Smooth muscle cell (in vitro differentiated cells): ENCODE measurements around the gene ARMC5. TPM values are rescaled to one million over a fixed set of nuclear protein-coding genes. Genes with fewer than 3 reads are reported as not detected.

Source experiments
- DNase-seq: peaks from one replicate; lab custom pipeline; 2025; ENCODE audit not compliant: unreplicated experiment; lab: John Stamatoyannopoulos, UW
- H2AFZ ChIP-seq: fragments of 200-600 bp; sonication (generic); 2 replicates; pipeline ENCODE4 v1.6.0; 2016; ENCODE audit warnings: antibody characterized with exemption, low read depth, mild to moderate bottlenecking
- H3F3A ChIP-seq: fragments of 200-600 bp; sonication (generic); 2 replicates; pipeline ENCODE4 v1.6.0; 2017; ENCODE audit warnings: antibody characterized with exemption, low read depth
- H3K27ac ChIP-seq: fragments of 200-600 bp; sonication (generic); 2 replicates; pipeline ENCODE4 v1.5.1; 2016; ENCODE audit warnings: low read depth, mild to moderate bottlenecking
- H3K27me3 ChIP-seq: fragments of 200-600 bp; sonication (generic); 2 replicates; pipeline ENCODE4 v1.6.1; 2016; ENCODE audit warnings: low read depth, mild to moderate bottlenecking
- H3K36me3 ChIP-seq: fragments of 200-600 bp; sonication (generic); 2 replicates; pipeline ENCODE4 v1.5.1; 2016; ENCODE audit warnings: low read depth
- H3K4me1 ChIP-seq: fragments of 200-600 bp; sonication (generic); 2 replicates; pipeline ENCODE4 v1.5.1; 2016; ENCODE audit warnings: low read depth
- H3K4me2 ChIP-seq: fragments of 200-600 bp; sonication (generic); 2 replicates; pipeline ENCODE4 v1.6.0; 2016; ENCODE audit warnings: mild to moderate bottlenecking
- H3K4me3 ChIP-seq: fragments of 200-600 bp; sonication (generic); 2 replicates; pipeline ENCODE4 v1.5.1; 2016; ENCODE audit warnings: mild to moderate bottlenecking
- H3K79me2 ChIP-seq: fragments of 200-600 bp; sonication (generic); 2 replicates; pipeline ENCODE4 v1.6.0; 2016; ENCODE audit warnings: low read depth, mild to moderate bottlenecking
- H3K9ac ChIP-seq: fragments of 200-600 bp; sonication (generic); 2 replicates; pipeline ENCODE4 v1.6.0; 2016; ENCODE audit warnings: low read depth
- H3K9me3 ChIP-seq: fragments of 200-600 bp; sonication (generic); replicated peaks from 2 replicates; pipeline ENCODE4 v1.5.1; 2016; ENCODE audit warnings: low read depth
- H4K20me1 ChIP-seq: fragments of 200-600 bp; sonication (generic); 2 replicates; pipeline ENCODE4 v1.6.0; 2016; ENCODE audit warnings: low read depth
- WGBS: methylation state at CpG from one replicate; pipeline ENCODE4 v1.1.7; 2016; ENCODE audit warnings: low lambda C conversion rate; 5-methylcytosine and 5-hydroxymethylcytosine counted together
- polyA plus RNA-seq: library from polyadenylated mRNA; unstranded; fragments of >200 nt; fragmentation: Nextera tagmentation; extraction: Ambion mirVana; gene quantifications from 2 replicates; pipeline ENCODE4 v1.2.1, GENCODE V29; 2016
- total RNA-seq: library from RNA; depleted of rRNA; stranded (reverse); fragments of >200 nt; gene quantifications from 2 replicates; pipeline ENCODE4 v1.2.3, GENCODE V29; 2014
- TF ChIP-seq, protein P1 (sequence below): fragments of 200-600 bp; sonication (generic); IDR thresholded peaks from 2 replicates; pipeline ENCODE4 v1.5.1; 2017; ENCODE audit warnings: borderline replicate concordance, mild to moderate bottlenecking, antibody characterized with exemption; ENCODE audit not compliant: insufficient read depth, poor library complexity, severe bottlenecking

The ARMC5 gene
- total and polyA plus RNA-seq, 2 experiments from 2014 or later: 7.0 to 19.6 TPM

DNA sequence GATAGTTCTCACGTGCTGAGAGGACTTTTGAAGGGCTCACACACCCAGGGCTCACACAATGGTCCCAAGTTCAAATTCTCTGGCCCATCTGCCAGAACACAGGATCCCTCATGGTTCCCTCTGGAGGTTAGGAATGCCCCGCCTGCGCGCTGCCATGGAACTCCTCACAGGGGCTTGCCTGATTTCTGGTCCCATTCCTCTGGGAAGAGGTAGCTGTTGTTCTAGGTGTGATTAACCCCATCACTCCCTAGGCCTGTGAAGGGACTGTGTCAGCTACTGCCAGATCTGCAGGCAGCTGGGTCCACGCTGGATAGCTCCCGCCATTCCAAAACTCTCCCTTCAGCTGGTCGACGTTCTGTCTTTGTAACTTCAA lies 2.3 kb upstream of the ARMC5 start:
- Histone ChIP-seq H3K9ac (no peak overlapping the region), H3K27ac (no peak overlapping the region), H3K4me3 (no peak overlapping the region), H3K79me2 (peaks cover 26% of the 10 kb centered on the region), H3K4me2 (peak overlapping the region; percentile 87), H3K27me3 (no peaks in the 10 kb centered on the region), H3K36me3 (no peaks in the 10 kb centered on the region), H3K4me1 (peaks cover 24% of the 10 kb centered on the region), H2AFZ (no peak overlapping the region), H4K20me1 (peaks cover 32% of the 10 kb centered on the region), H3K9me3 (no peaks in the 10 kb centered on the region), H3F3A (peaks cover 22% of the 10 kb centered on the region)
- WGBS: 80% methylated on average over 8 of the region's 8 CpGs
- TF ChIP-seq, protein P1, sequence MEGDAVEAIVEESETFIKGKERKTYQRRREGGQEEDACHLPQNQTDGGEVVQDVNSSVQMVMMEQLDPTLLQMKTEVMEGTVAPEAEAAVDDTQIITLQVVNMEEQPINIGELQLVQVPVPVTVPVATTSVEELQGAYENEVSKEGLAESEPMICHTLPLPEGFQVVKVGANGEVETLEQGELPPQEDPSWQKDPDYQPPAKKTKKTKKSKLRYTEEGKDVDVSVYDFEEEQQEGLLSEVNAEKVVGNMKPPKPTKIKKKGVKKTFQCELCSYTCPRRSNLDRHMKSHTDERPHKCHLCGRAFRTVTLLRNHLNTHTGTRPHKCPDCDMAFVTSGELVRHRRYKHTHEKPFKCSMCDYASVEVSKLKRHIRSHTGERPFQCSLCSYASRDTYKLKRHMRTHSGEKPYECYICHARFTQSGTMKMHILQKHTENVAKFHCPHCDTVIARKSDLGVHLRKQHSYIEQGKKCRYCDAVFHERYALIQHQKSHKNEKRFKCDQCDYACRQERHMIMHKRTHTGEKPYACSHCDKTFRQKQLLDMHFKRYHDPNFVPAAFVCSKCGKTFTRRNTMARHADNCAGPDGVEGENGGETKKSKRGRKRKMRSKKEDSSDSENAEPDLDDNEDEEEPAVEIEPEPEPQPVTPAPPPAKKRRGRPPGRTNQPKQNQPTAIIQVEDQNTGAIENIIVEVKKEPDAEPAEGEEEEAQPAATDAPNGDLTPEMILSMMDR: no peak
- DNase-seq: no peak

DNA sequence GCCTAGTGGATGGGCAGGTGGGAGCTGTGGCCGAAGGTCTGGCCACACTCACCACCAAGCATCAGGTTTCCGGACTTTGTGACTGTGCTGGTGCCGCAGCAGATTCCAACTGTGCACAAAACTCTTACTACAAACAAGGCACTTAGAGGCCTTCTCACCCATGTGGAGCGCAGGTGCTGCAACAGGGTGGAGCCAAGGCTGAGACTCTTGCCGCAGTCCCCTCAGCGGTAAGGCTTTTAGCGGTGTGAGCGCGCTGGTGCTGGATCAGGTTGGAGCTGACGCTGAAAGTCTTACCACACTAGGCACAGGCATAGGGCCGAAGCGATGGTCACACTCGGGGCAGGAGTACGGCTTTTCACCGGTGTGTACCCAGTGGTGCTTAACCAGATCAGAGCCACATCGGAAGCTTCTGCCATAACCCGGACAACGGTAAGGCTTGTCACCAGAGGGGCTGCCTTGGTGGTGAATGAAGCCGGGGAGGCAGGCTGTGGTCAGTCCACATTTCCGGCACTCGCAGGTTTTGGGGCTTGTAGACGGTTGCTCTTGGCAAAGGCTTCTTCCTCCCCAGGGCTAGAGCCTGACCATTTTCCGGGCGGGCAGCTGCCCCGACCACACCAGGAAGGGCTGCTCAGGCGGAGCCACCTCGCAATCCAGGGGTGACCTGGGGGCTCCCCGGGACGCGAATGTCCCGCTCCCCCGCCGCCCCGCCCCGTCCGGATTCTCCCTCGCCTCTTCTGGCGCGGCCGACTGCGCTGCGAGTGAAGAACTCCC lies 1.0 kb upstream of the ARMC5 start:
- Histone ChIP-seq H3K79me2 (peaks cover 26% of the 10 kb centered on the region), H3K36me3 (no peaks in the 10 kb centered on the region), H3K9ac (peak overlapping the region; percentile 99), H2AFZ (peak overlapping the region; percentile 22), H3K4me3 (peak overlapping the region; percentile 63), H3K27ac (peak overlapping the region; percentile 99), H4K20me1 (peaks cover 32% of the 10 kb centered on the region), H3K27me3 (no peaks in the 10 kb centered on the region), H3F3A (peaks cover 13% of the 10 kb centered on the region), H3K4me2 (peak overlapping the region; percentile 87), H3K9me3 (no peaks in the 10 kb centered on the region), H3K4me1 (peaks cover 11% of the 10 kb centered on the region)
- WGBS: 2% methylated on average over 33 of the region's 42 CpGs
- no peak for DNase-seq
- TF ChIP-seq, protein P1: peak; percentile 6

DNA sequence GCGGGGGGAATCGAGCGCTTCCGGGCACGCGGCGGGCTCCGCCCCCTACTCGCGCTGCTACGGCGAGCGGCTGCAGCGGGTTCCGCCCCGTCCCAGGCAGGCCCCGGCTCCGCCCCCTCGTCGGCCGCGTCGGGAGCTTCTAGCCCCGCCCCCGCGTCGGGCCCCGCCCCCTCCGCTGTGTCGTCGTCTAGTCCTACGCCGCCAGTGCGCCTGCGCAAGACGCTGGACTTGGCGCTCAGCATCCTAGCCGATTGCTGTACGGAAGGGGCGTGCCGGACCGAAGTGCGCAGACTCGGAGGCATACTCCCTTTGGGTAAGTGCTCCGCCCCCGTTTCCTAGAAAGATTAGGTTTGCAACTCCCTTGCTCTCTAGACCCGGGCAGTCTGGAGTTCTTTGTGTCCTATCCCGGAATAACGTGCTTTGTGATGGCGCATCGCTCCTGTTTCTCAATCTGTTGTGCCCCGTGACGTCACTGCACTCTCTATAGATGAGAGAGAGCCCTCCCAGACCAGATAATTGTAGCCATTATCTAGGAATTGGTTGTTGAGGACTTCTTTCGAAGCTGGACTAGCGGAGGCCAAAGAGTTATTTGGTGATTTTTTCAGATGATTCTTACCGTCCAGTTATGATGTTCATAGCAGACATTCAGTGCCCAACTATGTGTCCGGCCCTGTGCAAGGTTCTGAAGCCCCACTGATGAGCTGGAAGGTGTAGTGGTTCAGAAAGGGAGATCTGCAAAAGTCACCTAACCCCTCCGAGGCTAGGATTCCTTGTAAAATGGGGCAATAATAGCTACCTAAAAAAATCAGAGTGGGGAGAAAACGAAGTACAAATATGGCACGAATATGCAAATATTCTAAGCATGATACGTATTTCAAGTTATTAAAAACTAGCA lies 633 bp downstream of the ARMC5 start:
- Histone ChIP-seq H3K9me3 (no peaks in the 10 kb centered on the region), H3K27ac (peak overlapping the region; percentile 99), H3K4me2 (peak overlapping the region; percentile 93), H2AFZ (peak overlapping the region; percentile 77), H4K20me1 (peaks cover 29% of the 10 kb centered on the region), H3K27me3 (no peaks in the 10 kb centered on the region), H3K4me1 (no peaks in the 10 kb centered on the region), H3K79me2 (peaks cover 26% of the 10 kb centered on the region), H3K36me3 (no peaks in the 10 kb centered on the region), H3K9ac (peak overlapping the region; percentile 99), H3F3A (peaks cover 7% of the 10 kb centered on the region), H3K4me3 (peak overlapping the region; percentile 63)
- peak; percentile 99 for DNase-seq
- WGBS: 5% methylated on average over 40 of the region's 61 CpGs
- TF ChIP-seq, protein P1: no peak
